ENCODE measurements around the gene PA2G4.
A peak's percentile ranks its signal among the peaks of the same experiment; 100 is the strongest.

Gene PA2G4

DNA sequence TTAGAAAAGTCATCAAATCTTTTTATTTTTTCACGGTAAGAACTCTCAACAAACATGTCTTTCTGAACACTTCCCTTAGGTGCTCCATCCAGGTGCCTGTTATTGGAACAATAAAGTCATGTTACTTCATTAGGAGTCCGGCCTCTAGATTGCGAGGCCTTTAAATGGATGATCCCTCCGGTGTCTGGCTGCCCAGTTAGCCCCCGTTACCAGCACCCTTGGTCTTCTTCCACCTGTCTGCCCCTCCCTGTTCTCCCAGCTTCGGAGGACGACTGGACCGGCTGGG lies 593 bp upstream of the PA2G4 start:
- H3K9ac ChIP-seq (ENCODE audit: low read depth, low read length): peak overlapping the region; percentile 94
- no peaks in the 10 kb centered on the region for H3K27me3 ChIP-seq (ENCODE audit: insufficient read depth, low read length, poor library complexity)
- peaks cover 43% of the 10 kb centered on the region for H3K36me3 ChIP-seq (ENCODE audit: insufficient read depth, low read length)
- H4K20me1 ChIP-seq (ENCODE audit: insufficient read depth, low read length): peaks cover 29% of the 10 kb centered on the region
- peak overlapping the region; percentile 40 to 72; a peak in 3 of 4 replicates for H3K4me3 ChIP-seq (ENCODE audit: low read depth in 1 of 2, low read length in 2 of 2)
- H3K27ac ChIP-seq (ENCODE audit: low read length): peak overlapping the region; percentile 86
- no peaks in the 10 kb centered on the region for H3K9me3 ChIP-seq (ENCODE audit: insufficient read depth, low read length, severe bottlenecking)
- peaks cover 47% of the 10 kb centered on the region for H3K4me1 ChIP-seq (ENCODE audit: insufficient read depth, low read length)
- TF ChIP-seq, protein P1, sequence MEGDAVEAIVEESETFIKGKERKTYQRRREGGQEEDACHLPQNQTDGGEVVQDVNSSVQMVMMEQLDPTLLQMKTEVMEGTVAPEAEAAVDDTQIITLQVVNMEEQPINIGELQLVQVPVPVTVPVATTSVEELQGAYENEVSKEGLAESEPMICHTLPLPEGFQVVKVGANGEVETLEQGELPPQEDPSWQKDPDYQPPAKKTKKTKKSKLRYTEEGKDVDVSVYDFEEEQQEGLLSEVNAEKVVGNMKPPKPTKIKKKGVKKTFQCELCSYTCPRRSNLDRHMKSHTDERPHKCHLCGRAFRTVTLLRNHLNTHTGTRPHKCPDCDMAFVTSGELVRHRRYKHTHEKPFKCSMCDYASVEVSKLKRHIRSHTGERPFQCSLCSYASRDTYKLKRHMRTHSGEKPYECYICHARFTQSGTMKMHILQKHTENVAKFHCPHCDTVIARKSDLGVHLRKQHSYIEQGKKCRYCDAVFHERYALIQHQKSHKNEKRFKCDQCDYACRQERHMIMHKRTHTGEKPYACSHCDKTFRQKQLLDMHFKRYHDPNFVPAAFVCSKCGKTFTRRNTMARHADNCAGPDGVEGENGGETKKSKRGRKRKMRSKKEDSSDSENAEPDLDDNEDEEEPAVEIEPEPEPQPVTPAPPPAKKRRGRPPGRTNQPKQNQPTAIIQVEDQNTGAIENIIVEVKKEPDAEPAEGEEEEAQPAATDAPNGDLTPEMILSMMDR (IDR thresholded peaks at IDR 0.05; ENCODE audit: borderline replicate concordance, extremely low read depth, low read length, poor library complexity, severe bottlenecking): no peak
- no peak for TF ChIP-seq EZH2 (IDR thresholded peaks at IDR 0.05; ENCODE audit: borderline replicate concordance, low read depth, low read length, severe bottlenecking)
- peak overlapping the region; percentile 79 for H2AFZ ChIP-seq (ENCODE audit: low read depth, low read length)
- peak overlapping the region; percentile 80 for H3K4me2 ChIP-seq (ENCODE audit: insufficient read depth, low read length)
- ATAC-seq (ENCODE audit: insufficient read depth, low read depth) (no peak), DNase-seq (no peak)
- H3K79me2 ChIP-seq (ENCODE audit: insufficient read depth, low read length): peaks cover 47% of the 10 kb centered on the region

DNA sequence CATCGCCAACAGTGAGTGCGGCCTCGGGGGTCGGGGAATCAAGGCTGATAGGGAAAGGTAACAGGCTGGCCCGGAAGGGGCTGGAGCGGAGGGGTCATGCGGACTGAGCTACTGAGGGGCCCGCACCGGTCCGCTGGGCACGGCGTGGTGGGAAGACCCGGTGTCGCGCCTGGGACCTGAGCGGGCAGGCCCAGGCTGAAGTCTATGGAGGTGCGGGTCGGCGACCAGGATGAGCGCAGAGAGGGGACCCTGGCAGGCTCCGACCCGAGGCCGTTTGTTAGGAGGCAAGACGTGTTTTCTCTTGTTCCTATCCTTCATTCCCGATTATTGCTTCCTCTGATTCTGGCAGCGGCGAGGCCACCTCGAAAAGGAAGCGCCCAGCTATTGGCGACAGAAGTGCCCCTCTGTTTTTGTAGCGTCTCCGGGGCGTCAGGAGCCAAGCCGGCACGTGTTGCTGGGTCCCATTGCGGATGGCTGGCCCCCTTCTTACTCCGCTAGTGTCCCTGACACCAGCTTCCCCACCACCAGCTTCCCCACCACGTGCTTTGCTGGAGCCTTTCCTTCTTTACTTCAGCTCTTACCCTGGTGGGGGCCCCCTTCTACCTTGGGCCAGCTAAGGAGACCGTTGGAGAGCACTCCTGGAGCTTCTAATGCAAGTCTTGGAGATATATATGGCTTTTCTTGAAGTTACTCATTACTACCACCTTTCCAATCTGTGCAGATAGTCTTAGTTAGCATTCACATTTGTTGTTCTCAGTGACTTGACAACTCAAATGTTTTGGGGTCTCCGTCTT lies 653 bp downstream of the PA2G4 start:
- H2AFZ ChIP-seq (ENCODE audit: low read depth, low read length): peak overlapping the region; percentile 75
- TF ChIP-seq, protein P1 (IDR thresholded peaks at IDR 0.05; ENCODE audit: borderline replicate concordance, extremely low read depth, low read length, poor library complexity, severe bottlenecking): peak; percentile 11
- TF ChIP-seq EZH2 (IDR thresholded peaks at IDR 0.05; ENCODE audit: borderline replicate concordance, low read depth, low read length, severe bottlenecking): no peak

DNA sequence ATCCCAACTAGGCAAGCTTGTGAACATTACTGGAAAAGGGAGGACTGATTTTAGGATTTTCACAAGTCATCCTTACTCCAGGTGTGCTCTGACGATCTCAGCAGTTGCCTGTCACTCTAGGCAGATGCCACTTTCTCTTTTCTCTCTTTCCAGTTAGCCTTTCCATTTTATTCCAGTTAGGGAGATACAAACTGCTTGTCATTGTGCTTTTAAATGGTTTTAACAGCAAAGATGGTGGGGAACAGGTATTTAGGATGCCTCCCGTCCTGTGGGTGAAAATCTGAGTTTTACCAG lies 1.2 kb downstream of the PA2G4 start:
- Histone ChIP-seq H4K20me1 (ENCODE audit: insufficient read depth, low read length) (peaks cover 29% of the 10 kb centered on the region), H3K9ac (ENCODE audit: low read depth, low read length) (peak overlapping the region; percentile 94), H3K4me3 (ENCODE audit: low read depth in 1 of 2, low read length in 2 of 2) (peak overlapping the region; percentile 71 to 72), H3K9me3 (ENCODE audit: insufficient read depth, low read length, severe bottlenecking) (no peaks in the 10 kb centered on the region), H3K79me2 (ENCODE audit: insufficient read depth, low read length) (peaks cover 50% of the 10 kb centered on the region), H3K27ac (ENCODE audit: low read length) (peak overlapping the region; percentile 92), H2AFZ (ENCODE audit: low read depth, low read length) (no peak overlapping the region), H3K4me2 (ENCODE audit: insufficient read depth, low read length) (peak overlapping the region; percentile 80), H3K36me3 (ENCODE audit: insufficient read depth, low read length) (peaks cover 60% of the 10 kb centered on the region), H3K27me3 (ENCODE audit: insufficient read depth, low read length, poor library complexity) (no peaks in the 10 kb centered on the region), H3K4me1 (ENCODE audit: insufficient read depth, low read length) (peaks cover 47% of the 10 kb centered on the region)
- ATAC-seq (ENCODE audit: insufficient read depth, low read depth) (no peak), DNase-seq (no peak)
- no peak for TF ChIP-seq EZH2 (IDR thresholded peaks at IDR 0.05; ENCODE audit: borderline replicate concordance, low read depth, low read length, severe bottlenecking)
- TF ChIP-seq, protein P1 (IDR thresholded peaks at IDR 0.05; ENCODE audit: borderline replicate concordance, extremely low read depth, low read length, poor library complexity, severe bottlenecking): no peak

More for the DNA sequence above, 653 bp downstream of the PA2G4 start:
- peak overlapping the region; percentile 80 for H3K4me2 ChIP-seq (ENCODE audit: insufficient read depth, low read length)
- H3K27me3 ChIP-seq (ENCODE audit: insufficient read depth, low read length, poor library complexity): no peaks in the 10 kb centered on the region
- H4K20me1 ChIP-seq (ENCODE audit: insufficient read depth, low read length): peaks cover 29% of the 10 kb centered on the region
- H3K79me2 ChIP-seq (ENCODE audit: insufficient read depth, low read length): peaks cover 50% of the 10 kb centered on the region
- H3K36me3 ChIP-seq (ENCODE audit: insufficient read depth, low read length): peaks cover 55% of the 10 kb centered on the region
- H3K9ac ChIP-seq (ENCODE audit: low read depth, low read length): peak overlapping the region; percentile 94
- H3K27ac ChIP-seq (ENCODE audit: low read length): peak overlapping the region; percentile 92
- DNase-seq (peak; percentile 51), ATAC-seq (ENCODE audit: insufficient read depth, low read depth) (peak; percentile 2; the same call in 2 of the 3 replicates)
- H3K4me1 ChIP-seq (ENCODE audit: insufficient read depth, low read length): peaks cover 47% of the 10 kb centered on the region
- H3K4me3 ChIP-seq (ENCODE audit: low read depth in 1 of 2, low read length in 2 of 2): peak overlapping the region; percentile 71 to 72
- H3K9me3 ChIP-seq (ENCODE audit: insufficient read depth, low read length, severe bottlenecking): no peaks in the 10 kb centered on the region
